Endothelial cell (in vitro differentiated cells): ENCODE data around the gene CACNA2D4. TPM values are rescaled to one million over a fixed set of nuclear protein-coding genes. Genes with fewer than 3 reads are reported as not detected.

ENCODE experiments used
- DNase-seq: peaks from one replicate; pipeline ENCODE4 v3.0.0; 2021; ENCODE audit warnings: low spot score
- H3K27ac Mint-ChIP-seq: one replicate; pipeline ENCODE4 v1.8.0; 2021; ENCODE audit warnings: mixed read lengths, inconsistent platforms; ENCODE audit not compliant: unreplicated experiment
- H3K27me3 Mint-ChIP-seq: one replicate; pipeline ENCODE4 v1.8.0; 2021; ENCODE audit warnings: mild to moderate bottlenecking, moderate library complexity, mixed read lengths, inconsistent platforms; ENCODE audit not compliant: unreplicated experiment
- H3K36me3 Mint-ChIP-seq: one replicate; pipeline ENCODE4 v1.8.0; 2021; ENCODE audit warnings: mild to moderate bottlenecking, low read depth, mixed read lengths, inconsistent platforms; ENCODE audit not compliant: unreplicated experiment
- H3K4me1 Mint-ChIP-seq: one replicate; pipeline ENCODE4 v1.8.0; 2021; ENCODE audit warnings: mild to moderate bottlenecking, mixed read lengths, inconsistent platforms; ENCODE audit not compliant: unreplicated experiment
- H3K4me3 Mint-ChIP-seq: one replicate; pipeline ENCODE4 v1.8.0; 2021; ENCODE audit warnings: mild to moderate bottlenecking, mixed read lengths, inconsistent platforms; ENCODE audit not compliant: unreplicated experiment
- H3K9me3 Mint-ChIP-seq: one replicate; pipeline ENCODE4 v1.8.0; 2021; ENCODE audit warnings: mixed read lengths, inconsistent platforms; ENCODE audit not compliant: unreplicated experiment
- CTCF ChIP-seq: fragments of 200-600 bp; sonication (generic); IDR thresholded peaks from one replicate; pipeline ENCODE4 v1.5.0; 2021; ENCODE audit warnings: antibody characterized with exemption; ENCODE audit not compliant: unreplicated experiment
- total RNA-seq: library from RNA; stranded (reverse); fragmentation: NEBNext Ultra II Directional; extraction: Animal tissue kit (Norgen Biotek cat#: 25700); gene quantifications from one replicate; pipeline ENCODE4 v1.2.1, GENCODE V29; 2021; ENCODE audit not compliant: unreplicated experiment

The CACNA2D4 gene
- total RNA-seq, 1 donor from 2014 or later = 0.28 TPM

- Mint-ChIP-seq H3K4me1 (no peaks in the 10 kb centered on the region), H3K4me3 (no peak overlapping the region), H3K27me3 (peaks cover 5% of the 10 kb centered on the region), H3K36me3 (no peaks in the 10 kb centered on the region), H3K27ac (no peak overlapping the region), H3K9me3 (no peaks in the 10 kb centered on the region)
- TF ChIP-seq CTCF = no peak
- DNase-seq = no peak
These were observed 78.2 kb downstream of the CACNA2D4 start for GRCh38 chr12:1839956-1840951.

DNA sequence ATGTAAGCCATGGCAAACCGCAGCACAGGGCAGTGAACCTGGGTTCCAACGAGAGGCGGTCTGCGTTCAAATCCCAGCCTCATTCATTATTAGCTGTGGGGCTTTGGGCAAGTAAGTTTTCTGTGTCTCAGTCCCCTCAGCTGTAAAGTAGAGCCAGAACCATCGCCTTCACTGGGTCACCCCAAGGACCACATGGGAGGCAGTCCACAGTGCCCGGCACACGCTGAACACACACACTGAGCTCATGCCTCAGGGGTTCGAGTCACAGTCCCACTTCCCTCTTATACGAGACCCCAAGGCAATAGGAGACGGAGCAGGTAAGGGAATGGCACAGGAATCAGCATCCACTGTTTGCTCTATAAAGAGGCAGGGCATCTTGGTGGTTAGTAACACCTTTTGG lies 79.0 kb downstream of the CACNA2D4 start:
- no peaks in the 10 kb centered on the region for H3K4me1 Mint-ChIP-seq
- H3K27ac Mint-ChIP-seq = no peak overlapping the region
- no peak for DNase-seq
- H3K4me3 Mint-ChIP-seq = no peak overlapping the region
- H3K9me3 Mint-ChIP-seq = no peaks in the 10 kb centered on the region
- H3K27me3 Mint-ChIP-seq = peaks cover 4% of the 10 kb centered on the region
- no peaks in the 10 kb centered on the region for H3K36me3 Mint-ChIP-seq
- no peak for TF ChIP-seq CTCF

DNA sequence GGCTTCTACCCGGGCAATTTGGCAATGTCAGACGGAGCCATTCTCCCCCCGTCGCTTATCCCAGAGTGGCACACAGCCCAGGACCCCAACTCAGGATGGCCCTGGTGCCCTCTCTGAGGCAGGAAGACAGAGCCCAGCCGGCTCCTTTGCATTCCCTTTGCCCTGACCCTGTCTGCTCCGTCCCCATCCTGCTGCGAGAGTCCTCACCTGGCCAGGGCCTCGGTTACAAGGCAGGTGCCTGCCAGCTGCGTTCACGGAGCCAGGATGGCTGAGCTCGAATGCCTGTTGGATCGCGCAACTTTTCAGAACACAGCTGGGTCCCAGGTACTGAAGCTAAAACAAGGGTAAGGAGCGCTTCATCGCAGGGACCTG lies 79.5 kb downstream of the CACNA2D4 start:
- no peak overlapping the region for H3K4me3 Mint-ChIP-seq
- H3K27ac Mint-ChIP-seq = no peak overlapping the region
- no peaks in the 10 kb centered on the region for H3K4me1 Mint-ChIP-seq
- DNase-seq = no peak
- no peaks in the 10 kb centered on the region for H3K36me3 Mint-ChIP-seq
- peaks cover 4% of the 10 kb centered on the region for H3K27me3 Mint-ChIP-seq
- no peaks in the 10 kb centered on the region for H3K9me3 Mint-ChIP-seq
- TF ChIP-seq CTCF = no peak

- no peak for DNase-seq
- no peak for TF ChIP-seq CTCF
- Mint-ChIP-seq H3K27ac (no peak overlapping the region), H3K4me1 (no peaks in the 10 kb centered on the region), H3K9me3 (no peaks in the 10 kb centered on the region), H3K4me3 (no peak overlapping the region), H3K36me3 (no peaks in the 10 kb centered on the region), H3K27me3 (peaks cover 4% of the 10 kb centered on the region)
These were observed 80.1 kb downstream of the CACNA2D4 start for GRCh38 chr12:1838205-1838993.
